H1 (cell line): ENCODE data around the gene EHBP1. TPM values are rescaled to one million over a fixed set of nuclear protein-coding genes. Genes with fewer than 3 reads are reported as not detected.
"Not testable (repeated sequence)": the region's sequence is repeated elsewhere in the genome, so short reads cannot be mapped to it uniquely, and the experiment has no call there.

ENCODE experiments used
- CTCF ChIA-PET: fragments of 300-600 bp; sonication (Branson Sonifier 250); formaldehyde crosslinking; loops from one replicate; lab custom pipeline; 2021; ENCODE audit not compliant: partially characterized antibody; lab: Charles Lee
- POLR2A ChIA-PET: fragments of 300-600 bp; sonication (Branson Sonifier 250); formaldehyde crosslinking; loops from one replicate; lab custom pipeline; 2021; ENCODE audit warnings: inconsistent platforms; ENCODE audit not compliant: partially characterized antibody; lab: Charles Lee
- DNase-seq, 2 experiments: peaks; one replicate each; pipeline versions ENCODE4 v3.0.0 to v3.0.0-alpha.2; 2010 to 2022; ENCODE audit warnings: low spot score in 2 of 2, low read depth in 1 of 2, mixed read lengths in 1 of 2
- FAIRE-seq: peaks from 2 replicates; lab custom pipeline; 2011; peaks lifted over from hg19 to GRCh38; lab: Jason Lieb, UNC
- H2AFZ ChIP-seq: 2 replicates; pipeline ENCODE4 v1.8.1; 2012; ENCODE audit warnings: low read length, inconsistent platforms
- H2AK5ac ChIP-seq: 2 replicates; pipeline ENCODE4 v1.6.1; 2013; ENCODE audit warnings: low read depth, low read length
- H2BK120ac ChIP-seq: replicated peaks from 2 replicates; pipeline ENCODE3; 2013; ENCODE audit warnings: low read depth, low read length, inconsistent platforms
- H2BK12ac ChIP-seq: 2 replicates; pipeline ENCODE4 v1.6.1; 2013; ENCODE audit warnings: low read depth, low read length
- H2BK15ac ChIP-seq: 2 replicates; pipeline ENCODE4 v1.6.1; 2013; ENCODE audit warnings: low read length
- H2BK20ac ChIP-seq: 2 replicates; pipeline ENCODE4 v1.6.1; 2013; ENCODE audit warnings: low read length
- H2BK5ac ChIP-seq: 2 replicates; pipeline ENCODE4 v1.6.1; 2013; ENCODE audit warnings: low read depth, low read length
- H3K14ac ChIP-seq: 2 replicates; pipeline ENCODE4 v1.6.1; 2013; ENCODE audit warnings: inconsistent platforms; ENCODE audit not compliant: insufficient read length
- H3K18ac ChIP-seq: 2 replicates; pipeline ENCODE4 v1.6.1; 2013; ENCODE audit warnings: low read length; ENCODE audit errors: extremely low read depth
- H3K23ac ChIP-seq: 2 replicates; pipeline ENCODE4 v1.6.1; 2013; ENCODE audit warnings: inconsistent platforms; ENCODE audit not compliant: insufficient read length
- H3K23me2 ChIP-seq: 2 replicates; pipeline ENCODE4 v1.6.1; 2013; ENCODE audit warnings: low read depth, low read length
- H3K27ac ChIP-seq: 2 replicates; pipeline ENCODE4 v1.6.1; 2011; ENCODE audit warnings: low read depth, low read length, inconsistent platforms
- H3K27me3 ChIP-seq, 4 experiments: replicated peaks in 1 of 4; 1 replicate in 1 of 4; 2 replicates in 3 of 4; pipeline versions ENCODE4 v1.6.1 to v1.8.1; 2011 to 2013; ENCODE audit warnings: low read length in 3 of 4, mild to moderate bottlenecking in 3 of 4, inconsistent platforms in 2 of 4, mixed read lengths in 2 of 4, moderate library complexity in 1 of 4; ENCODE audit not compliant: control insufficient read depth in 3 of 4, insufficient read depth in 3 of 4; ENCODE audit errors: extremely low read depth in 1 of 4
- H3K36me3 ChIP-seq, 4 experiments: 2 replicates each; pipeline versions ENCODE4 v1.6.1 to v1.8.1; 2011 to 2013; ENCODE audit warnings: mild to moderate bottlenecking in 4 of 4, low read length in 3 of 4, moderate library complexity in 2 of 4, control low read depth in 1 of 4, inconsistent platforms in 1 of 4; ENCODE audit not compliant: insufficient read depth in 4 of 4, control insufficient read depth in 2 of 4
- H3K4ac ChIP-seq: replicated peaks from 2 replicates; pipeline ENCODE3; 2013; ENCODE audit warnings: low read length, low read depth, mixed read lengths, inconsistent platforms; ENCODE audit not compliant: insufficient read length
- H3K4me1 ChIP-seq, 4 experiments: replicated peaks in 1 of 4; 1 replicate in 1 of 4; 2 replicates in 3 of 4; pipeline versions ENCODE4 v1.6.1 to v1.8.1; 2011 to 2013; ENCODE audit warnings: low read length in 3 of 4, inconsistent platforms in 2 of 4, mixed read lengths in 1 of 4; ENCODE audit not compliant: insufficient read depth in 4 of 4, control insufficient read depth in 3 of 4
- H3K4me2 ChIP-seq, 2 experiments: 2 replicates each; pipeline versions ENCODE4 v1.6.1 to v1.8.1; 2011 to 2013; ENCODE audit warnings: low read depth in 2 of 2, low read length in 2 of 2, control low read depth in 1 of 2, inconsistent platforms in 1 of 2, mild to moderate bottlenecking in 1 of 2; ENCODE audit not compliant: insufficient read depth in 1 of 2
- H3K4me3 ChIP-seq, 4 experiments: fragments of 200-600, 300-600 bp in 1 of 4; sonication (generic), shearing (Covaris generic), sonication (Bioruptor Twin) in 1 of 4; 2 replicates each; pipeline versions ENCODE4 v1.5.1 to v1.8.1; 2011 to 2016; ENCODE audit warnings: low read length in 4 of 4, low read depth in 3 of 4, control low read depth in 2 of 4, inconsistent platforms in 2 of 4, mild to moderate bottlenecking in 2 of 4, mixed read lengths in 1 of 4, moderate library complexity in 1 of 4; ENCODE audit not compliant: insufficient read depth in 2 of 4; ENCODE audit errors: extremely low read depth in 1 of 4
- H3K56ac ChIP-seq: replicated peaks from 2 replicates; pipeline ENCODE3; 2013; ENCODE audit warnings: low read depth, mild to moderate bottlenecking, mixed read lengths, low read length, inconsistent platforms; ENCODE audit not compliant: insufficient read length
- H3K79me1 ChIP-seq: 2 replicates; pipeline ENCODE4 v1.6.1; 2013; ENCODE audit warnings: low read depth, low read length, control low read depth
- H3K79me2 ChIP-seq, 2 experiments: 2 replicates each; pipeline versions ENCODE4 v1.6.1 to v1.8.1; 2012 to 2013; ENCODE audit warnings: low read length in 2 of 2, mild to moderate bottlenecking in 2 of 2, inconsistent platforms in 1 of 2; ENCODE audit not compliant: insufficient read depth in 2 of 2, control insufficient read depth in 1 of 2
- H3K9ac ChIP-seq, 4 experiments: replicated peaks in 1 of 4; 1 replicate in 1 of 4; 2 replicates in 3 of 4; pipeline versions ENCODE4 v1.6.1 to v1.8.1; 2011 to 2013; ENCODE audit warnings: low read depth in 3 of 4, low read length in 3 of 4, control low read depth in 2 of 4, mild to moderate bottlenecking in 2 of 4, moderate library complexity in 2 of 4, inconsistent platforms in 1 of 4; ENCODE audit errors: extremely low read depth in 1 of 4
- H3K9me3 ChIP-seq, 2 experiments: 2 replicates each; pipeline versions ENCODE4 v1.6.1 to v1.8.1; 2012 to 2013; ENCODE audit warnings: mild to moderate bottlenecking in 2 of 2, moderate library complexity in 2 of 2, control low read depth in 1 of 2, inconsistent platforms in 1 of 2, low read depth in 1 of 2, low read length in 1 of 2, mixed read lengths in 1 of 2; ENCODE audit not compliant: insufficient read depth in 2 of 2
- H4K20me1 ChIP-seq, 2 experiments: replicated peaks in 1 of 2; 2 replicates each; pipeline versions ENCODE3 to v1.8.1; 2011 to 2013; ENCODE audit warnings: inconsistent platforms in 2 of 2, low read length in 2 of 2, mild to moderate bottlenecking in 1 of 2; ENCODE audit not compliant: insufficient read depth in 2 of 2, control insufficient read depth in 1 of 2
- H4K5ac ChIP-seq: 2 replicates; pipeline ENCODE4 v1.6.1; 2013; ENCODE audit warnings: low read length, low read depth, mixed read lengths, inconsistent platforms; ENCODE audit not compliant: insufficient read length
- H4K8ac ChIP-seq: 2 replicates; pipeline ENCODE4 v1.8.0; 2013; ENCODE audit warnings: mild to moderate bottlenecking, moderate library complexity, low read length, inconsistent platforms; ENCODE audit not compliant: insufficient read depth; ENCODE audit errors: extremely low read depth
- H4K91ac ChIP-seq: replicated peaks from 2 replicates; pipeline ENCODE3; 2013; ENCODE audit warnings: low read length, mixed read lengths, inconsistent platforms; ENCODE audit not compliant: insufficient read length
- BCL11A ChIP-seq, 2 experiments: IDR thresholded peaks; one replicate each; pipeline ENCODE4 v1.6.1; 2011; ENCODE audit warnings: low read depth in 2 of 2, low read length in 2 of 2, mild to moderate bottlenecking in 2 of 2
- CHD1 ChIP-seq: IDR thresholded peaks from 2 replicates; pipeline ENCODE4 v1.6.1; 2012; ENCODE audit warnings: low read depth, low read length, improper control_type of control experiment
- CTBP2 ChIP-seq: IDR thresholded peaks from 2 replicates; pipeline ENCODE4 v1.7.0; 2011; ENCODE audit warnings: borderline replicate concordance, mild to moderate bottlenecking, moderate library complexity, mixed read lengths, low read length; ENCODE audit not compliant: insufficient read depth, insufficient read length
- EP300 ChIP-seq, 2 experiments: IDR thresholded peaks; 1 replicate in 1 of 2; 2 replicates in 1 of 2; pipeline ENCODE4 v1.6.1; 2011 to 2012; ENCODE audit warnings: low read depth in 2 of 2, low read length in 2 of 2, mild to moderate bottlenecking in 2 of 2, borderline replicate concordance in 1 of 2, inconsistent platforms in 1 of 2, moderate library complexity in 1 of 2
- MAFK ChIP-seq: IDR thresholded peaks from 2 replicates; pipeline ENCODE4 v1.6.1; 2012; ENCODE audit warnings: low read depth, mild to moderate bottlenecking, improper control_type of control experiment, low read length
- POU5F1 ChIP-seq: IDR thresholded peaks from 2 replicates; pipeline ENCODE4 v1.6.1; 2011; ENCODE audit warnings: low read depth, mild to moderate bottlenecking, low read length, moderate library complexity
- RXRA ChIP-seq: IDR thresholded peaks from 2 replicates; pipeline ENCODE4 v1.6.1; 2011; ENCODE audit warnings: low read depth, mild to moderate bottlenecking, low read length, moderate library complexity; ENCODE audit not compliant: insufficient read depth
- SRF ChIP-seq: IDR thresholded peaks from 2 replicates; pipeline ENCODE4 v1.6.1; 2011; ENCODE audit warnings: mild to moderate bottlenecking, low read depth, low read length, moderate library complexity
- WGBS, 2 experiments: shearing (Covaris generic) in 1 of 2; methylation state at CpG; one replicate each; pipeline versions ENCODE4 v1.1.6 to v1.1.7; 2013 to 2015; ENCODE audit warnings: low lambda C conversion rate in 2 of 2, mixed read lengths in 2 of 2, inconsistent platforms in 1 of 2, low coverage in 1 of 2, missing lambda C conversion rate in 1 of 2; ENCODE audit not compliant: insufficient replicate concordance in 2 of 2, insufficient coverage in 1 of 2, insufficient read length in 1 of 2; ENCODE audit errors: extremely low coverage in 1 of 2, missing lambda C conversion rate in 1 of 2; 5-methylcytosine and 5-hydroxymethylcytosine counted together
- polyA plus RNA-seq, 7 experiments: library from polyadenylated mRNA; depleted of rRNA in 3 of 7; stranded (reverse) in 5 of 7; unstranded in 2 of 7; fragments of >200 nt in 5 of 7; fragments of 200-250 nt in 2 of 7; gene quantifications; 1 replicate in 5 of 7; 2 replicates in 1 of 7; 4 replicates in 1 of 7; pipeline versions ENCODE4 v1.2.1 to v1.2.3, GENCODE V29; 2011 to 2013; ENCODE audit warnings: missing spikeins in 2 of 7, mixed read lengths in 2 of 7
- total RNA-seq: library from RNA; stranded (reverse); fragmentation: NEBNext Ultra II Directional; extraction: Animal tissue kit (Norgen Biotek cat#: 25700); gene quantifications from 2 replicates; pipeline ENCODE4 v1.2.1, GENCODE V29; 2021

EHBP1 gene
- total and polyA plus RNA-seq, 2 of the 8 experiments (the other 6 are each of a cell fraction or from before 2014, with no cell fraction given): 12.0 to 64.1 TPM

DNA sequence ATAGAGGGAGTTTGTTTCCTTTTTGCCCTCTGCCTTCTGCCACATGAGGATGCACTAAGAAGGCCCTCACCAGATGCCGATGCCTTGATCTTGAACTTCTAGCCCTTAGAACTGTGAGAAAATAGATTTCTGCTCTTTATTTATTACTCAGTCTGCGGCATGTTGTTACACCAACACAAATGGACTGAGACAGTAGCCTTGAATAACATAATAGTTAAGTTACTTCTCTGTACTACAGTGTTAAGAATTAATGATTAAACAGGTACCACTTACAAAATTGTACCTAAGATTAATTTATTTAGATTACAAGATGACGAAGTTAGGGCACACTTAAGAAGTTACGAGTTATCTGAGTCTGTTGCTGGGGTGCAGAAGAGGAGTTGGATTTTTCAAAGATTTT is 42.4 kb downstream of the EHBP1 start (continued):
- no peak for TF ChIP-seq MAFK
- no peak for TF ChIP-seq POU5F1
- no peak for TF ChIP-seq SRF
- no peak for TF ChIP-seq BCL11A (IDR thresholded peaks at IDR 0.05; ENCODE audit: low read depth in 2 of 2, low read length in 2 of 2)
- TF ChIP-seq CTBP2: no peak
- TF ChIP-seq CHD1: no peak
- TF ChIP-seq EP300 (IDR thresholded peaks at IDR 0.05; ENCODE audit: borderline replicate concordance in 1 of 2, low read depth in 2 of 2, low read length in 2 of 2): no peak
- no peak for TF ChIP-seq RXRA
- TF ChIP-seq, all 59 proteins: peak for 0

DNA sequence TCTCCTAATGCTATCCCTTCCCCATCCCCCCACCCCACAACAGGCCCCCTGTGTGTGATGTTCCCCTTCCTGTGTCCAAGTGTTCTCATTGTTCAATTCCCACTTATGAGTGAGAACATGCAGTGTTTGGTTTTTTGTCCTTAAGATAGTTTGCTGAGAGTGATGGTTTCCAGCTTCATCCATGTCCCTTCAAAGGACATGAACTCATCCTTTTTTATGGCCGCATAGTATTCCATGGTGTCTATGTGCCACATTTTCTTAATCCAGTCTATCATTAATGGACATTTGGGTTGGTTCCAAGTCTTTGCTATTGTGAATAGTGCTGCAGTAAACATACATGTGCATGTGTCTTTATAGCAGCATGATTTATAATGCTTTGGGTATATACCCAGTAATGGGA is 43.6 kb downstream of the EHBP1 start:
- CTCF ChIA-PET: interaction anchor here (2.2 kb wide), 1 partner anchor 13 kb away, joined by 6 read pairs; no protein-coding TSS in a partner anchor
- H3K27me3 ChIP-seq, H4K5ac ChIP-seq, H2BK120ac ChIP-seq, H3K4me2 ChIP-seq, H4K8ac ChIP-seq, H2BK5ac ChIP-seq, H3K56ac ChIP-seq, FAIRE-seq, H3K79me1 ChIP-seq, H2AK5ac ChIP-seq, H2BK20ac ChIP-seq, POLR2A ChIA-PET, H3K27ac ChIP-seq, H3K4me3 ChIP-seq, H3K9ac ChIP-seq, H3K18ac ChIP-seq, H3K4me1 ChIP-seq, H3K23ac ChIP-seq, DNase-seq, H4K20me1 ChIP-seq, H4K91ac ChIP-seq, H2BK12ac ChIP-seq, H3K36me3 ChIP-seq, H2BK15ac ChIP-seq, H2AFZ ChIP-seq, H3K23me2 ChIP-seq, H3K14ac ChIP-seq, H3K4ac ChIP-seq, H3K9me3 ChIP-seq: not testable (repeated sequence)
- H3K79me2 ChIP-seq: peaks cover 0 to 47% of the 10 kb centered on the region in 2 experiments; a peak in 2 of 4 replicates
- WGBS, 2 experiments: 94% methylated on average over 1 of the region's 1 CpG; no CpG with 5 or more reads in 1 of the 2 experiments
